ENCODE data around the gene ZNF830. TPM values are rescaled to one million over a fixed set of nuclear protein-coding genes. Genes with fewer than 3 reads are reported as not detected.

The ZNF830 gene
- total RNA-seq, 1 experiment from 2014 or later: 11.1 TPM

GRCh38 chr17:34991606-34992005 is 30.3 kb downstream of the ZNF830 start:
- intact Hi-C loops (cut with micrococcal nuclease): loop anchor here (10.0 kb wide), 1 partner anchor 567 kb away; no protein-coding TSS in a partner anchor
- BruUV-seq (replicated peaks): no TSS peak
- ATAC-seq: no peak

More at GRCh38 chr17:34991606-34992005, 30.3 kb downstream of the ZNF830 start:
- Histone ChIP-seq H3K9me3 (ENCODE audit: control insufficient read depth in 1 of 2, insufficient read depth in 1 of 2, low read depth in 1 of 2, low read length in 2 of 2) (no peaks in the 10 kb centered on the region), H3K27me3 (ENCODE audit: insufficient read depth, low read length) (no peaks in the 10 kb centered on the region), H3K9ac (ENCODE audit: low read length) (no peak overlapping the region), H3K4me2 (ENCODE audit: low read length) (no peak overlapping the region), H2AFZ (ENCODE audit: low read depth, low read length, poor library complexity, severe bottlenecking) (no peak overlapping the region), H3K9me2 (ENCODE audit: insufficient read depth) (no peaks in the 10 kb centered on the region), H4K20me1 (ENCODE audit: insufficient read depth) (no peaks in the 10 kb centered on the region), H3K4me3 (replicated peaks in 1 of 2; ENCODE audit: low read depth in 1 of 2, low read length in 2 of 2) (no peak overlapping the region), H3K4me1 (ENCODE audit: control insufficient read depth in 1 of 2, insufficient read depth in 2 of 2, low read length in 2 of 2) (no peaks in the 10 kb centered on the region), H3K79me2 (ENCODE audit: insufficient read depth, low read length) (no peaks in the 10 kb centered on the region; the same call in 1 of the 2 replicates), H3K27ac (ENCODE audit: low read depth, low read length) (no peak overlapping the region), H3K36me3 (ENCODE audit: control insufficient read depth in 1 of 2, insufficient read depth in 2 of 2, low read length in 2 of 2) (peaks cover 43 to 59% of the 10 kb centered on the region in 2 experiments; a peak in 3 of 4 replicates)
- no peak for DNase-seq (ENCODE audit: low read depth, low spot score)
- ChIA-PET RAD21 (ENCODE audit: low non-redundant PET in 1 of 2, low total read pairs in 2 of 2, uncharacterized antibody in 2 of 2, unreplicated experiment in 2 of 2) (no interaction called here), CTCF (interaction anchor here (1.2 kb wide), 1 partner anchor 8 kb away, joined by 4 read pairs; no protein-coding TSS in a partner anchor), POLR2A (interaction anchor here (0.6 kb wide), 1 partner anchor 74 kb away, joined by 3 read pairs; no protein-coding TSS in a partner anchor)
- TF ChIP-seq EGR1 (IDR thresholded peaks at IDR 0.05; ENCODE audit: low read depth) (no peak), ATF3 (IDR thresholded peaks at IDR 0.05) (no peak), TCF7L2 (IDR thresholded peaks at IDR 0.05; ENCODE audit: borderline replicate concordance, extremely low read depth, insufficient read depth, insufficient read length) (no peak), POLR2A (IDR thresholded peaks at IDR 0.05; ENCODE audit: borderline replicate concordance, extremely low read depth, insufficient read depth, insufficient read length) (no peak), ZBTB33 (IDR thresholded peaks at IDR 0.05; ENCODE audit: extremely low read depth, insufficient replicate concordance, low read length) (no peak), CEBPB (IDR thresholded peaks at IDR 0.05; ENCODE audit: low read depth) (no peak), MAX (IDR thresholded peaks at IDR 0.05) (no peak), ZFX (IDR thresholded peaks at IDR 0.05) (no peak), ELF1 (IDR thresholded peaks at IDR 0.05; ENCODE audit: borderline replicate concordance, low read depth) (no peak), CBX3 (IDR thresholded peaks at IDR 0.05; ENCODE audit: low read depth) (no peak), YY1 (IDR thresholded peaks at IDR 0.05; ENCODE audit: extremely low read depth, insufficient replicate concordance, low read depth, low read length) (no peak), JUND (IDR thresholded peaks at IDR 0.05) (no peak), RAD21 (IDR thresholded peaks at IDR 0.05; ENCODE audit: low read depth) (no peak), FOSL1 (IDR thresholded peaks at IDR 0.05; ENCODE audit: low read depth) (no peak), POLR2AphosphoS5 (IDR thresholded peaks at IDR 0.05; ENCODE audit: low read depth, low read length) (no peak), CTCF (IDR thresholded peaks at IDR 0.05 in 2 of 3, conservative IDR thresholded peaks at IDR 0.05 in 1 of 3; ENCODE audit: borderline replicate concordance in 1 of 3, insufficient read depth in 1 of 3, low read depth in 2 of 3, low read length in 2 of 3) (no peak), SRF (IDR thresholded peaks at IDR 0.05; ENCODE audit: low read depth) (no peak), EZH2 (IDR thresholded peaks at IDR 0.05) (no peak), SIN3A (IDR thresholded peaks at IDR 0.05; ENCODE audit: low read depth) (no peak)
